ENCODE measurements around the gene VPS33A. TPM values are rescaled to one million over a fixed set of nuclear protein-coding genes. Genes with fewer than 3 reads are reported as not detected.

Gene VPS33A
- total and polyA plus RNA-seq, 10 of the 15 experiments (the other 5 are each of a cell fraction or from before 2014, with no cell fraction given), result 7.7 to 33.6 (median 21.6) TPM

DNA sequence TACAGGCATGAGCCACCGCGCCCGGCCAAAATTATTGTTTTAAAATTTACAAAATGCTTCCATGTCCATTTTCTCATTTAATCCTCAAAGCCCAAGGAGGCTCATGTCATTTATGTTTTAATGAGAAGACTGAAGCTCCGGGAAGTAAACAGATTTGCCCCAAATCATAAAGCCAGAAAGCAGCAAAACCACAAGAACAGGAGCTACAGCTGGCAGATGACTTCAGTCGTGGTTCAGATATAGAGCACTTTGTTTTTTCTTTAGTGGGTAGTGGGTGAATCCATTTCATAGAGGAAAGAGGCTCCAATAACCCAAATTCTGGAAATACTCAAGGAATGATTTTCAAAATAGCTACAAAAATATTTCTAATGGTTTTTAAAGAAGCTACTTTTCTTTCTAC is 45.4 kb upstream of the VPS33A start:
- H3K27ac ChIP-seq (ENCODE audit: control insufficient read depth, insufficient read depth), result no peak overlapping the region
- no peaks in the 10 kb centered on the region for H4K20me1 ChIP-seq (ENCODE audit: control insufficient read depth, insufficient read depth)
- RAD21 ChIA-PET (ENCODE audit: unreplicated experiment), result no interaction called here
- CTCF ChIA-PET, result interaction anchor here (1.2 kb wide), 1 partner anchor 26 kb away, joined by 3 read pairs; no protein-coding TSS in a partner anchor
- no peaks in the 10 kb centered on the region for H3K27me3 ChIP-seq (replicated peaks in 1 of 2; ENCODE audit: control insufficient read depth in 2 of 2, insufficient read depth in 2 of 2, low read length in 1 of 2)
- no peak overlapping the region for H2AFZ ChIP-seq (ENCODE audit: control insufficient read depth, low read depth, low read length)
- no peaks in the 10 kb centered on the region; a peak in 1 of 4 replicates for H3K36me3 ChIP-seq (ENCODE audit: control insufficient read depth in 2 of 2, insufficient read depth in 2 of 2, low read length in 1 of 2)
- H3K4me2 ChIP-seq (ENCODE audit: control insufficient read depth, insufficient read depth), result no peak overlapping the region
- POLR2A ChIA-PET, result interaction anchor here (0.5 kb wide), 1 partner anchor 26 kb away, joined by 3 read pairs; no protein-coding TSS in a partner anchor
- FAIRE-seq, result no peak
- H3K9ac ChIP-seq (ENCODE audit: control insufficient read depth, insufficient read depth, low read length), result no peak overlapping the region
- WGBS (ENCODE audit: insufficient coverage, insufficient replicate concordance, low lambda C conversion rate, missing lambda C conversion rate), result 86% methylated on average over 5 of the region's 5 CpGs
- in situ Hi-C loops (cut with MboI) (no loop called here), intact Hi-C loops (cut with micrococcal nuclease; ENCODE audit: unreplicated experiment) (no loop called here)
- BruUV-seq (replicated peaks), result no TSS peak
- SMC1A ChIA-PET (ENCODE audit: uncharacterized antibody, unreplicated experiment), result interaction anchor here (1.5 to 1.9 kb wide), 2 partner anchors 10 to 12 kb away, joined by 4 read pairs; no protein-coding TSS in a partner anchor
- no peak for TF ChIP-seq RAD21 (IDR thresholded peaks at IDR 0.05; ENCODE audit: insufficient read depth, low read depth, low read length)
- TF ChIP-seq ATF7 (IDR thresholded peaks at IDR 0.05; ENCODE audit: low read depth), result no peak
- no peak for TF ChIP-seq TCF7 (IDR thresholded peaks at IDR 0.05; ENCODE audit: borderline replicate concordance)
- TF ChIP-seq HDAC2 (IDR thresholded peaks at IDR 0.05), result no peak
- no peak for TF ChIP-seq POLR2A (IDR thresholded peaks at IDR 0.05; ENCODE audit: low read depth, low read length)
- TF ChIP-seq, protein P1, sequence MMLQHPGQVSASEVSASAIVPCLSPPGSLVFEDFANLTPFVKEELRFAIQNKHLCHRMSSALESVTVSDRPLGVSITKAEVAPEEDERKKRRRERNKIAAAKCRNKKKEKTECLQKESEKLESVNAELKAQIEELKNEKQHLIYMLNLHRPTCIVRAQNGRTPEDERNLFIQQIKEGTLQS (IDR thresholded peaks at IDR 0.05; ENCODE audit: borderline replicate concordance, extremely low read depth, low read depth, low read length), result no peak
- no peak for TF ChIP-seq IKZF1 (conservative IDR thresholded peaks at IDR 0.05)
- no peak for TF ChIP-seq MTA2 (IDR thresholded peaks at IDR 0.05; ENCODE audit: low read depth)
- no peak for TF ChIP-seq NR2C1 (IDR thresholded peaks at IDR 0.05)
- no peak for TF ChIP-seq SPI1 (IDR thresholded peaks at IDR 0.05; ENCODE audit: borderline replicate concordance, insufficient read depth, low read depth, low read length)
- no peak for TF ChIP-seq LARP7 (IDR thresholded peaks at IDR 0.05)
- TF ChIP-seq NFXL1 (IDR thresholded peaks at IDR 0.05; ENCODE audit: borderline replicate concordance), result no peak
- TF ChIP-seq DPF2 (IDR thresholded peaks at IDR 0.05), result no peak
- no peak for TF ChIP-seq CREB1 (IDR thresholded peaks at IDR 0.05; ENCODE audit: low read depth)
- TF ChIP-seq, protein P2, sequence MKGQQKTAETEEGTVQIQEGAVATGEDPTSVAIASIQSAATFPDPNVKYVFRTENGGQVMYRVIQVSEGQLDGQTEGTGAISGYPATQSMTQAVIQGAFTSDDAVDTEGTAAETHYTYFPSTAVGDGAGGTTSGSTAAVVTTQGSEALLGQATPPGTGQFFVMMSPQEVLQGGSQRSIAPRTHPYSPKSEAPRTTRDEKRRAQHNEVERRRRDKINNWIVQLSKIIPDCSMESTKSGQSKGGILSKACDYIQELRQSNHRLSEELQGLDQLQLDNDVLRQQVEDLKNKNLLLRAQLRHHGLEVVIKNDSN (IDR thresholded peaks at IDR 0.05; ENCODE audit: borderline replicate concordance, extremely low read length, insufficient read depth, low read depth, low read length), result no peak
- no peaks in the 10 kb centered on the region for H3K9me3 ChIP-seq (replicated peaks; ENCODE audit: control insufficient read depth, insufficient read depth, low read length)
- DNase-seq (ENCODE audit: low read depth, low spot score), result no peak
- ATAC-seq, result no peak
- H3K4me3 ChIP-seq, result no peak overlapping the region
- H3K79me2 ChIP-seq (ENCODE audit: control insufficient read depth, insufficient read depth, low read length), result no peaks in the 10 kb centered on the region
- H3K4me1 ChIP-seq (ENCODE audit: control insufficient read depth, insufficient read depth, low read length), result no peaks in the 10 kb centered on the region
